ENCODE data around the gene DUSP22.
"Not testable (repeated sequence)": the region's sequence is repeated elsewhere in the genome, so short reads cannot be mapped to it uniquely, and the experiment has no call there.

DUSP22 gene

DNA sequence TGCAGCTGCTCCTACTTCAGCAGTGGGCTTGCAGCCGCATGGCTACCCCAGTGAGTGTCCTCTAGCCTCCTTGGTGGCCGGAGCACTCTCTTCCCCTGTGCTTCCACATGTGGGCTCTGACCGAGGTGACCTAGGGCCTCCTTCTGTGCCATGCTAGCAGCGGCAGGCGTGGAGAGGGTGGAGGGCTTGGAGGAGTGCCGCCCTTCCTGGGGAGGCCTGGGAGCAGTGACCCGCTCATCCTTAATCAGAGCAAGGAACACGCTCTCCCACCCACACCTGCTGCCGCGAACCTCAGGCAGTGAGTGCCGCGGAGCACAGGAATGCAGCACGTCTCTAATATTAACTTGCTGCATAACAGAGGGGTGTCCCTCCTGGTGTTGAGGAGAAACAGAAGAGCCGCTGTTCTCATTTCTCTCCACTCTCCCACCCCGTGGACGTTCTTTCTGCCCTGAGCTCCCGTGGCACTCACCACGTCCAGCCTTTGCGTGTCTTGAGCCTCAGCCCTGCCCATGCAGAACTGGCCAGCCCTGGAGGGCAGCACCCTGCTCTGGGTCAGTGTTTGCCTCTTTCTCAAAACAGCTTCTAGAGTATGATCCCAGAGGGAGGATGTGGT lies 31.9 kb downstream of the DUSP22 start:
- H3K27me3 ChIP-seq (ENCODE audit: control insufficient read depth, insufficient read depth, low read length): no peaks in the 10 kb centered on the region
- H3K27ac ChIP-seq: no peak overlapping the region
- H3K79me2 ChIP-seq: no peaks in the 10 kb centered on the region
- H3K36me3 ChIP-seq (ENCODE audit: control insufficient read depth, insufficient read depth, low read length): no peaks in the 10 kb centered on the region
- H2AFZ ChIP-seq: no peak overlapping the region
- TF ChIP-seq, protein P1, sequence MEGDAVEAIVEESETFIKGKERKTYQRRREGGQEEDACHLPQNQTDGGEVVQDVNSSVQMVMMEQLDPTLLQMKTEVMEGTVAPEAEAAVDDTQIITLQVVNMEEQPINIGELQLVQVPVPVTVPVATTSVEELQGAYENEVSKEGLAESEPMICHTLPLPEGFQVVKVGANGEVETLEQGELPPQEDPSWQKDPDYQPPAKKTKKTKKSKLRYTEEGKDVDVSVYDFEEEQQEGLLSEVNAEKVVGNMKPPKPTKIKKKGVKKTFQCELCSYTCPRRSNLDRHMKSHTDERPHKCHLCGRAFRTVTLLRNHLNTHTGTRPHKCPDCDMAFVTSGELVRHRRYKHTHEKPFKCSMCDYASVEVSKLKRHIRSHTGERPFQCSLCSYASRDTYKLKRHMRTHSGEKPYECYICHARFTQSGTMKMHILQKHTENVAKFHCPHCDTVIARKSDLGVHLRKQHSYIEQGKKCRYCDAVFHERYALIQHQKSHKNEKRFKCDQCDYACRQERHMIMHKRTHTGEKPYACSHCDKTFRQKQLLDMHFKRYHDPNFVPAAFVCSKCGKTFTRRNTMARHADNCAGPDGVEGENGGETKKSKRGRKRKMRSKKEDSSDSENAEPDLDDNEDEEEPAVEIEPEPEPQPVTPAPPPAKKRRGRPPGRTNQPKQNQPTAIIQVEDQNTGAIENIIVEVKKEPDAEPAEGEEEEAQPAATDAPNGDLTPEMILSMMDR (IDR thresholded peaks at IDR 0.05): no peak
- no peak overlapping the region for H3K4me3 ChIP-seq (ENCODE audit: low read depth, low read length)
- no peaks in the 10 kb centered on the region for H3K9me3 ChIP-seq (ENCODE audit: control insufficient read depth, low read length)
- H3K4me1 ChIP-seq: peaks cover 9% of the 10 kb centered on the region
- no peak overlapping the region for H3K9ac ChIP-seq
- no peak overlapping the region for H3K4me2 ChIP-seq (ENCODE audit: low read length)

DNA sequence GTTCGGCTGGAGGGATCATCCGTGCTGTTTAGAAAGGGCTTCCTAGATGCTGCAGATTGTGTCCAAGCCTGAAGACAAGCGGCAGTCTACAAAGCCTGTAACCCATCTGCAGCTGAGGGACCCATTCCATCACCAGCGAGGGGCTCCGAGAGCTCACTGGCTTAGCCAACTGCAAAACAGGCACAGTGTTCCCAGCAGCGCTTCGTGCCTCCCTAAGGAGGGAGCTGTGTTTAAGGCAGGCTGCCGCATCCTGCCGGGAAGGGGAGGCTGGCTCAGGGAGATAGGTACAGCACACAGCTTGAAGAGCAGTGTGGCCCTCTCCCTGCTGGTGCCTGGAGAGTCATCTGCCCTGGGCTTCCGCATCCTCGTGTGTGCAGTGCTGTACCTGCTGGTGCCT lies 32.4 kb downstream of the DUSP22 start:
- no peak overlapping the region for H3K9ac ChIP-seq
- peaks cover 9% of the 10 kb centered on the region for H3K4me1 ChIP-seq
- no peaks in the 10 kb centered on the region for H3K36me3 ChIP-seq (ENCODE audit: control insufficient read depth, insufficient read depth, low read length)
- no peaks in the 10 kb centered on the region for H3K27me3 ChIP-seq (ENCODE audit: control insufficient read depth, insufficient read depth, low read length)
- H3K27ac ChIP-seq: no peak overlapping the region
- no peak overlapping the region for H3K4me3 ChIP-seq (ENCODE audit: low read depth, low read length)
- H3K9me3 ChIP-seq (ENCODE audit: control insufficient read depth, low read length): no peaks in the 10 kb centered on the region
- no peak overlapping the region for H3K4me2 ChIP-seq (ENCODE audit: low read length)
- no peak overlapping the region for H2AFZ ChIP-seq
- TF ChIP-seq, protein P1 (IDR thresholded peaks at IDR 0.05): no peak
- no peaks in the 10 kb centered on the region for H3K79me2 ChIP-seq

DNA sequence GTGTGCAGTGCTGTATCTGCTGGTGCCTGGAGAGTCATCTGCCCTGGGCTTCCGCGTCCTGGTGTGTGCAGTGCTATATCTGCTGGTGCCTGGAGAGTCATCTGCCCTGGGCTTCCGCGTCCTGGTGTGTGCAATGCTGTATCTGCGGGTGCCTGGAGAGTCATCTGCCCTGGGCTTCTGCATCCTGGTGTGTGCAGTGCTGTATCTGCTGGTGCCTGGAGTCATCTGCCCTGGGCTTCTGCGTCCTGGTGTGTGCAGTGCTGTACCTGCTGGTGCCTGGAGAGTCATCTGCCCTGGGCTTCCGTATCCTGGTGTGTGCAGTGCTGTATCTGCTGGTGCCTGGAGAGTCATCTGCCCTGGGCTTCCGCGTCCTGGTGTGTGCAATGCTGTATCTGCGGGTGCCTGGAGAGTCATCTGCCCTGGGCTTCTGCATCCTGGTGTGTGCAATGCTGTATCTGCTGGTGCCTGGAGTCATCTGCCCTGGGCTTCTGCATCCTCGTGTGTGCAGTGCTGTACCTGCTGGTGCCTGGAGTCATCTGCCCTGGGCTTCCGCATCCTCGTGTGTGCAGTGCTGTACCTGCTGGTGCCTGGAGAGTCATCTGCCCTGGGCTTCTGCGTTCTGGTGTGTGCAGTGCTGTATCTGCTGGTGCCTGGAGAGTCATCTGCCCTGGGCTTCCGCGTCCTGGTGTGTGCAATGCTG lies 33.0 kb downstream of the DUSP22 start:
- not testable (repeated sequence) for H3K79me2 ChIP-seq; H3K4me3 ChIP-seq (ENCODE audit: low read depth, low read length); H2AFZ ChIP-seq; H3K4me1 ChIP-seq; H3K9ac ChIP-seq; H3K9me3 ChIP-seq (ENCODE audit: control insufficient read depth, low read length); H3K27ac ChIP-seq; H3K36me3 ChIP-seq (ENCODE audit: control insufficient read depth, insufficient read depth, low read length); H3K4me2 ChIP-seq (ENCODE audit: low read length); H3K27me3 ChIP-seq (ENCODE audit: control insufficient read depth, insufficient read depth, low read length)

DNA sequence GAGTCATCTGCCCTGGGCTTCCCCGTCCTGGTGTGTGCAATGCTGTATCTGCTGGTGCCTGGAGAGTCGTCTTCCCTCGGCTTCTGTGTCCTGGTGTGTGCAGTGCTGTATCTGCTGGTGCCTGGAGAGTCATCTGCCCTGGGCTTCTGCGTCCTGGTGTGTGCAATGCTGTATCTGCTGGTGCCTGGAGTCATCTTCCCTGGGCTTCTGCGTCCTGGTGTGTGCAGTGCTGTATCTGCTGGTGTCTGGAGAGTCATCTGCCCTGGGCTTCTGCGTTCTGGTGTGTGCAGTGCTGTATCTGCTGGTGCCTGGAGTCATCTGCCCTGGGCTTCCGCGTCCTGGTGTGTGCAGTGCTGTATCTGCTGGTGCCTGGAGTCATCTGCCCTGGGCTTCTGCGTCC lies 33.8 kb downstream of the DUSP22 start:
- not testable (repeated sequence) for H3K79me2 ChIP-seq; H3K27ac ChIP-seq; H3K36me3 ChIP-seq (ENCODE audit: control insufficient read depth, insufficient read depth, low read length); H3K4me2 ChIP-seq (ENCODE audit: low read length); H3K9ac ChIP-seq; H3K9me3 ChIP-seq (ENCODE audit: control insufficient read depth, low read length); H2AFZ ChIP-seq; H3K27me3 ChIP-seq (ENCODE audit: control insufficient read depth, insufficient read depth, low read length); H3K4me3 ChIP-seq (ENCODE audit: low read depth, low read length); H3K4me1 ChIP-seq

DNA sequence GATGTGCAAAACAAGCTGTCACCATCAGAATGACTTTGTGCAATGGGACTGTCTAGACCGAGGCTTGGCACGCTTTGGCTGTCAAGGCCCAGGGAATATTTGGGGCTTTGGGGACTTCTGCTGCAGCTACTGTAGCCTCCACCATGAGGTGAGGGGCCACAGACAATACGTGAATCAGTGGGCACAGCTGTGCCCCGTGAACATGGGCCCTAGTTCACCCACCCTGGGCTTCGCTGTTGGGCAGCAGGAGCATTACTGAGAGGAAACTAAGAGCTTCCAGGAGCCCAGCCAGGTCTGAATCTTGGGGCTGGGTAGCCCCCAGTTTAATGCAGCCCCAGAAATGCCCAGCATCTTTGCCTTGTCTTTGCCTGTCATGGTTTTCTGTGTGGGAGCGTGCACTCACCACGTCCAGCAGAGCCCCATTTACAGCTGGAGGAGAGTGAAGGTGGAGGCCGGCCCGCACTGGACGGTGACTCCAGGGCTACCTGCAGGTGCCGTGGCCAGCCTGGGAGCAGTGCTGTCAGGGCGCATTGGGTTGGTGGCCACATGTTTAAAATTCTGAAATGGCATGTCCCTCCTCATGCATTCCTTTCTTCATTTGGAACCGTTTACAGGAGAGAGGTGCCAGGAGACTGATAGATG lies 34.7 kb downstream of the DUSP22 start:
- Histone ChIP-seq H3K4me2 (ENCODE audit: low read length) (no peak overlapping the region), H3K4me3 (ENCODE audit: low read depth, low read length) (no peak overlapping the region), H3K4me1 (peaks cover 9% of the 10 kb centered on the region), H3K9me3 (ENCODE audit: control insufficient read depth, low read length) (no peaks in the 10 kb centered on the region), H3K9ac (no peak overlapping the region), H3K36me3 (ENCODE audit: control insufficient read depth, insufficient read depth, low read length) (no peaks in the 10 kb centered on the region), H2AFZ (no peak overlapping the region), H3K79me2 (no peaks in the 10 kb centered on the region), H3K27me3 (ENCODE audit: control insufficient read depth, insufficient read depth, low read length) (no peaks in the 10 kb centered on the region), H3K27ac (no peak overlapping the region)
- TF ChIP-seq, protein P1 (IDR thresholded peaks at IDR 0.05): no peak
